ENCODE measurements around the gene POGLUT2. TPM values are rescaled to one million over a fixed set of nuclear protein-coding genes. Genes with fewer than 3 reads are reported as not detected.

The POGLUT2 gene
- total RNA-seq (0.64 TPM), polyA plus RNA-seq (1 to 10 TPM in 2 of 4 donors, under 1 TPM in 2; 0.20 to 1.2 (median 1.0) TPM)

GRCh38 chr13:102798581-102799425 is at the start of gene POGLUT2, which contains the start of gene BIVM:
TSS of gene POGLUT2 (minus strand) at chr13:102798976. CDS start at chr13:102798670, 306 bp downstream.
TSS of gene BIVM (plus strand) at chr13:102799119. CDS start at chr13:102807268, 8,149 bp downstream.
- DNase-seq, result peak; percentile 58 to 89 (median 64)
- ATAC-seq (ENCODE audit: low read depth in 2 of 2), result peak; percentile 70 to 75
- H3K9me3 Mint-ChIP-seq, result peaks cover 0 to 1% (median 0%) of the 10 kb centered on the region in 7 donors
- H3K27ac ChIP-seq (ENCODE audit: insufficient read depth, low read length, poor library complexity, severe bottlenecking), result no peak within 1 kb of the TSS
- peak within 1 kb of the TSS; percentile 67 for H3K4me3 ChIP-seq (ENCODE audit: low read depth, low read length)
- peaks cover 17% of the 10 kb centered on the region for H3K27me3 Mint-ChIP-seq
- H3K4me1 Mint-ChIP-seq, result peaks cover 4 to 40% (median 20%) of the 10 kb centered on the region in 4 donors
- H3K36me3 ChIP-seq (ENCODE audit: control insufficient read depth, insufficient read depth, low read length), result no peaks in the 10 kb centered on the region
- peak within 1 kb of the TSS; percentile 42 to 92 (median 60) for H3K27ac Mint-ChIP-seq
- H3K36me3 Mint-ChIP-seq, result no peaks in the 10 kb centered on the region
- H3K4me3 Mint-ChIP-seq, result peak within 1 kb of the TSS; percentile 90 to 97 (median 92)
- peaks cover 29% of the 10 kb centered on the region for H3K4me1 ChIP-seq (ENCODE audit: control insufficient read depth, insufficient read depth, low read length, poor library complexity, severe bottlenecking)
- peaks cover 6% of the 10 kb centered on the region for H3K27me3 ChIP-seq (ENCODE audit: control insufficient read depth, insufficient read depth, low read length)
- H3K9me3 ChIP-seq (ENCODE audit: control insufficient read depth in 2 of 2, low read length in 2 of 2), result no peaks in the 10 kb centered on the region

DNA sequence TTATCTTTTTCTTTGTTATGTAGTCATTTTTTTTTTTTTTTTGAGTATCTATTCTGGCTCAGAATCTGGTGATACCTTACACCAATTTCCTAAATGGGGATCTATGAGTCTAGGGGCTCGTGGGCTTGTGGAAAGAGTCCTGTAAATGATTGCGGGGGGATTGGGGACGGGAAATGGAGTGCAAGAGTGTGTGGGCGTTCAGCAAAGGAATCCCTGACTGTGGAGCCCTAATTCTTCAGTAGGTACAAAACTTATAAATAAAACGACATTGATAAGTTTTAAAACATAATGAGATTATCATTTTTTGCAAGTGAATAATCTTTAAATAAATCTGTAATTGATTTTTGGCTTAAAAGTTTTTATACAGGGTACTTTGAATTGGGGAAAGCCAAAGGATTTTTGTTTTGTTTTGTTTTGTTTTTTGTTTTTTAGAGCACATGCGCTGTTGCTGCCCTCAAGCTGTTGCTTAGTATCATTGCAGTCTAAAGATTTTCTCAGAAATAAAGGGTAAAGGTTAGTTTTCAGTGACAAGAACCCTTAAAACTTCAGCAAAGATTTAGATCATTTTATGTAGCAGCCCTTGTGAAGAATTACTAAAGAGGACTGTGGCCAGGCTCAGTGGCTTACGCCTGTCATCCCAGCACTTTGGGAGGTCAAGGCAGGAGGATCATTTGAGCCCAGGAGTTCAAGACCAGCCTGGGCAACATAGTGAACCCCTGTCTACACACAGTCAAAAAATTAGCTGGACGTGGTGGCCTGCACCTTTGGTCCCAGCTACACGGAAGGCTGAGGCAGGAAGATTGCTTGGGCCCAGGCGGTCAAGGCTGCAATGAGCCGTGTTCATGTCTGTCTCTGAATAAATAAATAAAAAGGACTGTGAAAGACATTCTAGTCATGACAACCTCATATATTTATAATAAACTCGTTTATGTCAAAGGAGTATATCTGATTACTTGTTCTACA is 48.8 kb upstream of the POGLUT2 start:
- peak overlapping the region; percentile 99 for H3K4me3 ChIP-seq (ENCODE audit: low read depth, low read length)
- Mint-ChIP-seq H3K4me1 (peaks cover 21 to 57% (median 46%) of the 10 kb centered on the region in 4 donors), H3K36me3 (peaks cover 6% of the 10 kb centered on the region), H3K27ac (peak overlapping the region; percentile 99 to 100 (median 100)), H3K4me3 (peak overlapping the region; percentile 96 to 100 (median 99)), H3K27me3 (peaks cover 7% of the 10 kb centered on the region), H3K9me3 (no peaks in the 10 kb centered on the region)
- no peaks in the 10 kb centered on the region for H3K27me3 ChIP-seq (ENCODE audit: control insufficient read depth, insufficient read depth, low read length)
- H3K27ac ChIP-seq (ENCODE audit: insufficient read depth, low read length, poor library complexity, severe bottlenecking), result peak overlapping the region; percentile 98
- ATAC-seq (ENCODE audit: low read depth in 2 of 2) (no peak), DNase-seq (peak in 2 of 3 donors; percentile 59 to 67)
- H3K36me3 ChIP-seq (ENCODE audit: control insufficient read depth, insufficient read depth, low read length), result peaks cover 11% of the 10 kb centered on the region
- no peaks in the 10 kb centered on the region for H3K9me3 ChIP-seq (ENCODE audit: control insufficient read depth in 2 of 2, low read length in 2 of 2)
- H3K4me1 ChIP-seq (ENCODE audit: control insufficient read depth, insufficient read depth, low read length, poor library complexity, severe bottlenecking), result peaks cover 48% of the 10 kb centered on the region

DNA sequence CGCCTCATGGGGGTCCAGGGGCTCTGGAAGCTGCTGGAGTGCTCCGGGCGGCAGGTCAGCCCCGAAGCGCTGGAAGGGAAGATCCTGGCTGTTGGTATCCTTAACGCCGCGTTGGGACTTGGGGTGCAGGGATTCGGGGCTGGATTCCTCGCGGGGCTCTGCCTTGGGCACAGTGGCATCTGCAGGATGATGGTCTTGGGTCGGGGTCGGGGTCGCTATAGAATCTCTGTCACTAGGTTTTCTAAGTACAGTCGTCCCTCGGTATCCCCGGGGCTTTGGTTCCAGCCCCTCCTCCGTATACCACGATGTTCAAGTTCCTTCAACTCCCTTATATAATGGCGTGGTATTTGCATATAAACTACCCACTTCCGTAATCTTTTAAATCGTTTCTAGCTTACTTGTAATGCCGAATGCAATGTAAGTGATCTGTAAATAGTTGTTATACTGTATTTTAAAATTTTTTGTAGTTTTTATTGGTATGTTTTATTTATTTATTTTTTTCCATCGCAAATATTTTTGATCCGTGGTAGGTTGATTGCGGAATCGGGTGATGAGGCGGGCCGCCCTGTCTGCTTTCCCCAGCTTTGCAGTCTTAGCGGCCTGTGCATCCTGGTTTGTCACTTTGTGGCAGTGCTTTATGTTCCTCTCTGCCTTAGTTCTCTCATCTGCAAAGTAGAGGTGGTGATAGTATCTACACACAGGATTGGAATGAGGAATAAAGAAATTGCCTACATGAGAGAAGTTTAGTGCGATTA is 47.7 kb upstream of the POGLUT2 start:
- H3K36me3 ChIP-seq (ENCODE audit: control insufficient read depth, insufficient read depth, low read length), result peaks cover 5% of the 10 kb centered on the region
- no peaks in the 10 kb centered on the region for H3K27me3 ChIP-seq (ENCODE audit: control insufficient read depth, insufficient read depth, low read length)
- H3K27ac ChIP-seq (ENCODE audit: insufficient read depth, low read length, poor library complexity, severe bottlenecking), result peak overlapping the region; percentile 98
- H3K36me3 Mint-ChIP-seq, result peaks cover 6% of the 10 kb centered on the region
- H3K4me3 ChIP-seq (ENCODE audit: low read depth, low read length), result peak overlapping the region; percentile 99
- peak; percentile 45 to 48 for ATAC-seq (ENCODE audit: low read depth in 2 of 2)
- H3K4me1 ChIP-seq (ENCODE audit: control insufficient read depth, insufficient read depth, low read length, poor library complexity, severe bottlenecking), result peaks cover 46% of the 10 kb centered on the region
- H3K9me3 ChIP-seq (ENCODE audit: control insufficient read depth in 2 of 2, low read length in 2 of 2), result no peaks in the 10 kb centered on the region
- no peaks in the 10 kb centered on the region for H3K9me3 Mint-ChIP-seq
- peak; percentile 43 to 77 (median 76) for DNase-seq
- peak overlapping the region; percentile 96 to 100 (median 99) for H3K4me3 Mint-ChIP-seq
- H3K27me3 Mint-ChIP-seq, result peaks cover 7% of the 10 kb centered on the region
- H3K27ac Mint-ChIP-seq, result peak overlapping the region; percentile 99 to 100 (median 100)
- peaks cover 21 to 53% (median 41%) of the 10 kb centered on the region in 4 donors for H3K4me1 Mint-ChIP-seq

- ATAC-seq (ENCODE audit: low read depth in 2 of 2), result peak; percentile 80 to 86
- Mint-ChIP-seq H3K9me3 (no peaks in the 10 kb centered on the region), H3K27me3 (peaks cover 7% of the 10 kb centered on the region), H3K36me3 (peaks cover 6% of the 10 kb centered on the region), H3K4me1 (peaks cover 21 to 51% (median 39%) of the 10 kb centered on the region in 4 donors), H3K4me3 (peak within 1 kb of the TSS; percentile 96 to 100 (median 99)), H3K27ac (peak within 1 kb of the TSS; percentile 99 to 100 (median 100))
- H3K9me3 ChIP-seq (ENCODE audit: control insufficient read depth in 2 of 2, low read length in 2 of 2), result no peaks in the 10 kb centered on the region
- DNase-seq, result peak; percentile 93 to 98 (median 98)
- H3K4me3 ChIP-seq (ENCODE audit: low read depth, low read length), result peak within 1 kb of the TSS; percentile 99
- peak within 1 kb of the TSS; percentile 98 for H3K27ac ChIP-seq (ENCODE audit: insufficient read depth, low read length, poor library complexity, severe bottlenecking)
- no peaks in the 10 kb centered on the region for H3K27me3 ChIP-seq (ENCODE audit: control insufficient read depth, insufficient read depth, low read length)
- H3K4me1 ChIP-seq (ENCODE audit: control insufficient read depth, insufficient read depth, low read length, poor library complexity, severe bottlenecking), result peaks cover 45% of the 10 kb centered on the region
- H3K36me3 ChIP-seq (ENCODE audit: control insufficient read depth, insufficient read depth, low read length), result peaks cover 5% of the 10 kb centered on the region
Measured at GRCh38 chr13:102845630-102846260, 47.0 kb upstream of the POGLUT2 start, which contains the start of gene ERCC5. TSS of gene ERCC5 (plus strand) at chr13:102846032. CDS start at chr13:102846267, 235 bp downstream.

DNA sequence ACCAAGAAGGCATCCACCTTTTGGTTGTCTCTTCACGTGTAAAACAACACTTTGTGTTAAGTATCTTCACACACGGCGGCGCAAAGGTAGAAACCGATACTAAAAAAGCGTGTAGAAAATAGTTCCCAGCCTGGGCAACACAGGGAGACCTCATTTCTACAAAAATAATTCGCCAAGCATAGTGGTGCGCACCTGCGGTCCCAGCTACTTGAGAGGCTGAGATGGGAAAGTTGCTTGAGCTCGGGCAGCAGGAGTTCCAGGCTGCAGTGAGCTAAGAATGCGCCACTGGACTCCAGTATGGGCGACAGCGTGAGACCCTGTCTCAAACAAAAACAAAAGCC is 46.5 kb upstream of the POGLUT2 start:
- Histone ChIP-seq H3K27ac (ENCODE audit: insufficient read depth, low read length, poor library complexity, severe bottlenecking) (peak overlapping the region; percentile 98), H3K36me3 (ENCODE audit: control insufficient read depth, insufficient read depth, low read length) (peaks cover 5% of the 10 kb centered on the region), H3K4me3 (ENCODE audit: low read depth, low read length) (peak overlapping the region; percentile 99), H3K4me1 (ENCODE audit: control insufficient read depth, insufficient read depth, low read length, poor library complexity, severe bottlenecking) (peaks cover 40% of the 10 kb centered on the region), H3K27me3 (ENCODE audit: control insufficient read depth, insufficient read depth, low read length) (no peaks in the 10 kb centered on the region), H3K9me3 (ENCODE audit: control insufficient read depth in 2 of 2, low read length in 2 of 2) (no peaks in the 10 kb centered on the region)
- ATAC-seq (ENCODE audit: low read depth in 2 of 2), result peak; percentile 6 to 7
- Mint-ChIP-seq H3K27ac (peak overlapping the region; percentile 99 to 100 (median 100)), H3K36me3 (peaks cover 3% of the 10 kb centered on the region), H3K4me1 (peaks cover 21 to 46% (median 35%) of the 10 kb centered on the region in 4 donors), H3K4me3 (peak overlapping the region; percentile 96 to 100 (median 99)), H3K9me3 (no peaks in the 10 kb centered on the region), H3K27me3 (peaks cover 7% of the 10 kb centered on the region)
- DNase-seq, result no peak

- H3K27ac Mint-ChIP-seq, result no peak overlapping the region
- no peak overlapping the region for H3K4me3 Mint-ChIP-seq
- DNase-seq (no peak), ATAC-seq (ENCODE audit: low read depth in 2 of 2) (no peak)
- H3K9me3 Mint-ChIP-seq, result no peaks in the 10 kb centered on the region
- Histone ChIP-seq H3K36me3 (ENCODE audit: control insufficient read depth, insufficient read depth, low read length) (no peaks in the 10 kb centered on the region), H3K27ac (ENCODE audit: insufficient read depth, low read length, poor library complexity, severe bottlenecking) (no peak overlapping the region), H3K27me3 (ENCODE audit: control insufficient read depth, insufficient read depth, low read length) (no peaks in the 10 kb centered on the region), H3K9me3 (ENCODE audit: control insufficient read depth in 2 of 2, low read length in 2 of 2) (no peaks in the 10 kb centered on the region), H3K4me3 (ENCODE audit: low read depth, low read length) (no peak overlapping the region), H3K4me1 (ENCODE audit: control insufficient read depth, insufficient read depth, low read length, poor library complexity, severe bottlenecking) (no peaks in the 10 kb centered on the region)
- H3K4me1 Mint-ChIP-seq, result peaks cover 0 to 9% (median under 1%) of the 10 kb centered on the region in 4 donors
- peaks cover 22% of the 10 kb centered on the region for H3K36me3 Mint-ChIP-seq
- H3K27me3 Mint-ChIP-seq, result no peaks in the 10 kb centered on the region
Measured at GRCh38 chr13:102839462-102839861, 40.7 kb upstream of the POGLUT2 start.
